ENCODE results near the gene NUPR2. TPM values are rescaled to one million over a fixed set of nuclear protein-coding genes. Genes with fewer than 3 reads are reported as not detected.
"Not testable (repeated sequence)": the region's sequence is repeated elsewhere in the genome, so short reads cannot be mapped to it uniquely, and the experiment has no call there.

NUPR2 gene
- total and polyA plus RNA-seq, 2 of the 4 experiments (the other 2 are of a cell fraction): not detected

DNA sequence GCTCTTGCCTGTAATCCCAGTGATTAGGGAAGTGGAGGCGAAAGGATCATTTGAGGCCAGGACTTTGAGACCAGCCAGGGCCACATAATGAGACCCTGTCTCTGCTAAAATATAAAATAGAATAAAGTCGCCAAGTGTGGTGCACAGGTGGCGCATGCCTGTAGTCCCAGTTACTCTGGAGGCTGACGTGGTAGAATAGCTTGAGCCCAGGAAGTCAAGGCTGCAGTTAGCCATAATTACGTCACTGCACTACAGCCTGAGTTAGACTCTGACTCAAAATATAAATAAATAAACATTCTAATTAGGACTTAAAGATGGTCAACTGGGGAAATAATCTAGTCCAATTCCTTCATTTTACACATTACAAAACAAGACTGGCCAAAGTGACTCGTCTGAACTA, 10.7 kb downstream of the NUPR2 start:
- Histone ChIP-seq H3K9me3 (ENCODE audit: control insufficient read depth, insufficient read depth, low read length) (no peaks in the 10 kb centered on the region), H3K18ac (ENCODE audit: low read depth, low read length) (no peak overlapping the region), H3K36me3 (ENCODE audit: control insufficient read depth, insufficient read depth, low read length) (peaks cover 19% of the 10 kb centered on the region), H2BK5ac (ENCODE audit: low read depth, low read length, poor library complexity, severe bottlenecking) (peak overlapping the region; percentile 60), H3K56ac (ENCODE audit: extremely low read depth, insufficient read depth, low read length) (peak overlapping the region; percentile 81), H4K20me1 (ENCODE audit: insufficient read depth, low read length) (peaks cover 17% of the 10 kb centered on the region), H3K14ac (replicated peaks; ENCODE audit: low read depth, low read length) (peak overlapping the region; percentile 59), H3K4me3 (ENCODE audit: insufficient read depth, low read depth, low read length) (peak overlapping the region; percentile 70), H4K8ac (ENCODE audit: low read depth in 2 of 2, low read length in 2 of 2) (peak overlapping the region; percentile 35 to 79; a peak in 3 of 4 replicates), H2BK20ac (ENCODE audit: low read depth, low read length) (no peak overlapping the region), H2BK15ac (ENCODE audit: low read depth, low read length) (no peak overlapping the region), H3K9me1 (ENCODE audit: insufficient read depth, low read length) (no peaks in the 10 kb centered on the region), H3K4me1 (ENCODE audit: control insufficient read depth, insufficient read depth, low read length) (no peaks in the 10 kb centered on the region), H2AFZ (replicated peaks; ENCODE audit: low read length, poor library complexity) (peak overlapping the region; percentile 8), H2AK5ac (ENCODE audit: low read depth, low read length) (no peak overlapping the region), H3K79me1 (ENCODE audit: low read depth in 1 of 2, low read length in 2 of 2) (peaks cover 0 to 23% of the 10 kb centered on the region in 2 experiments; a peak in 2 of 4 replicates), H3K23ac (ENCODE audit: low read depth, low read length) (peak overlapping the region; percentile 26; the same call in 1 of the 2 replicates), H2BK120ac (ENCODE audit: low read depth, low read length) (no peak overlapping the region), H4K91ac (ENCODE audit: insufficient read depth, low read depth, low read length) (no peak overlapping the region), H3K27me3 (ENCODE audit: control insufficient read depth, insufficient read depth, low read length) (no peaks in the 10 kb centered on the region), H2AK9ac (replicated peaks; ENCODE audit: low read depth, low read length, poor library complexity) (peak overlapping the region; percentile 80), H3K9ac (ENCODE audit: low read depth, low read length) (peak overlapping the region; percentile 84), H3K4me2 (ENCODE audit: low read depth, low read length) (peak overlapping the region; percentile 93), H3K4ac (ENCODE audit: low read depth, low read length) (peak overlapping the region; percentile 76; the same call in 1 of the 2 replicates), H4K5ac (ENCODE audit: low read depth, low read length) (no peak overlapping the region; the same call in 1 of the 2 replicates), H3K27ac (ENCODE audit: insufficient read depth, low read length) (peak overlapping the region; percentile 3; the same call in 1 of the 2 replicates)
- ChIA-PET POLR2A (ENCODE audit: unreplicated experiment) (no interaction called here), CTCF (interaction anchor here (0.6 to 1.0 kb wide), 2 partner anchors 26 to 1161 kb away, joined by 3 to 4 read pairs; no protein-coding TSS in a partner anchor)
- in situ Hi-C loops (cut with MboI; ENCODE audit: low sequenced_read_pairs) (no loop called here), intact Hi-C loops (cut with micrococcal nuclease) (no loop called here), dilution Hi-C loops (cut with HindIII; ENCODE audit: low sequenced_read_pairs, unreplicated experiment) (no loop called here)
- ATAC-seq (ENCODE audit: low read depth) (peak; percentile 39), DNase-seq (peak; percentile 94)
- TF ChIP-seq FOS (IDR thresholded peaks at IDR 0.05; ENCODE audit: low read depth, low read length) (peak; percentile 31; the same call in 1 of the 2 replicates), CEBPB (IDR thresholded peaks at IDR 0.05; ENCODE audit: low read depth, low read length) (peak; percentile 59), BHLHE40 (IDR thresholded peaks at IDR 0.05; ENCODE audit: low read depth, low read length) (no peak)
- TF ChIP-seq, protein P1, sequence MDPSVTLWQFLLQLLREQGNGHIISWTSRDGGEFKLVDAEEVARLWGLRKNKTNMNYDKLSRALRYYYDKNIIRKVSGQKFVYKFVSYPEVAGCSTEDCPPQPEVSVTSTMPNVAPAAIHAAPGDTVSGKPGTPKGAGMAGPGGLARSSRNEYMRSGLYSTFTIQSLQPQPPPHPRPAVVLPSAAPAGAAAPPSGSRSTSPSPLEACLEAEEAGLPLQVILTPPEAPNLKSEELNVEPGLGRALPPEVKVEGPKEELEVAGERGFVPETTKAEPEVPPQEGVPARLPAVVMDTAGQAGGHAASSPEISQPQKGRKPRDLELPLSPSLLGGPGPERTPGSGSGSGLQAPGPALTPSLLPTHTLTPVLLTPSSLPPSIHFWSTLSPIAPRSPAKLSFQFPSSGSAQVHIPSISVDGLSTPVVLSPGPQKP (IDR thresholded peaks at IDR 0.05; ENCODE audit: borderline replicate concordance, low read depth, low read length): no peak
- 0% methylated on average over 1 of the region's 6 CpGs; no CpG with 5 or more reads in 1 of the 2 experiments for WGBS, 2 experiments (ENCODE audit: extremely low coverage in 2 of 2, insufficient read length in 1 of 2)
- no TSS peak for BruUV-seq (replicated peaks)

GRCh38 chr7:56104138-56104537, 12.1 kb downstream of the NUPR2 start:
- H3K4me1 ChIP-seq (ENCODE audit: control insufficient read depth, insufficient read depth, low read length); POLR2A ChIA-PET (ENCODE audit: unreplicated experiment); intact Hi-C loops (cut with micrococcal nuclease); H4K5ac ChIP-seq (ENCODE audit: low read depth, low read length); DNase-seq; H3K4ac ChIP-seq (ENCODE audit: low read depth, low read length); H3K18ac ChIP-seq (ENCODE audit: low read depth, low read length); BruUV-seq (replicated peaks); H3K9ac ChIP-seq (ENCODE audit: low read depth, low read length); H3K9me1 ChIP-seq (ENCODE audit: insufficient read depth, low read length); H3K14ac ChIP-seq (replicated peaks; ENCODE audit: low read depth, low read length); H2BK20ac ChIP-seq (ENCODE audit: low read depth, low read length); H2AFZ ChIP-seq (replicated peaks; ENCODE audit: low read length, poor library complexity); H2AK5ac ChIP-seq (ENCODE audit: low read depth, low read length); H2BK15ac ChIP-seq (ENCODE audit: low read depth, low read length); H3K23ac ChIP-seq (ENCODE audit: low read depth, low read length); H3K27me3 ChIP-seq (ENCODE audit: control insufficient read depth, insufficient read depth, low read length); H2BK5ac ChIP-seq (ENCODE audit: low read depth, low read length, poor library complexity, severe bottlenecking); in situ Hi-C loops (cut with MboI; ENCODE audit: low sequenced_read_pairs); H2AK9ac ChIP-seq (replicated peaks; ENCODE audit: low read depth, low read length, poor library complexity); dilution Hi-C loops (cut with HindIII; ENCODE audit: low sequenced_read_pairs, unreplicated experiment); H3K9me3 ChIP-seq (ENCODE audit: control insufficient read depth, insufficient read depth, low read length); H4K8ac ChIP-seq (ENCODE audit: low read depth in 2 of 2, low read length in 2 of 2); H3K56ac ChIP-seq (ENCODE audit: extremely low read depth, insufficient read depth, low read length); H4K91ac ChIP-seq (ENCODE audit: insufficient read depth, low read depth, low read length); ATAC-seq (ENCODE audit: low read depth); H3K27ac ChIP-seq (ENCODE audit: insufficient read depth, low read length); H3K4me3 ChIP-seq (ENCODE audit: insufficient read depth, low read depth, low read length); H2BK120ac ChIP-seq (ENCODE audit: low read depth, low read length); H3K4me2 ChIP-seq (ENCODE audit: low read depth, low read length): not testable (repeated sequence)
- Histone ChIP-seq H4K20me1 (ENCODE audit: insufficient read depth, low read length) (peaks cover 17% of the 10 kb centered on the region), H3K79me1 (ENCODE audit: low read depth in 1 of 2, low read length in 2 of 2) (peaks cover 0 to 23% of the 10 kb centered on the region in 2 experiments; a peak in 3 of 4 replicates), H3K36me3 (ENCODE audit: control insufficient read depth, insufficient read depth, low read length) (peaks cover 28% of the 10 kb centered on the region)
- WGBS, 2 experiments (ENCODE audit: extremely low coverage in 2 of 2, insufficient read length in 1 of 2): no CpG with 5 or more reads among the region's 9 CpGs
- CTCF ChIA-PET: interaction anchor here (0.6 kb wide), 1 partner anchor 745 kb away, joined by 4 read pairs; no protein-coding TSS in a partner anchor

Measured in IMR-90 (cell line).